Measurements from ENCODE around the gene CCDC157.
"Not testable (repeated sequence)": the region's sequence is repeated elsewhere in the genome, so short reads cannot be mapped to it uniquely, and the experiment has no call there.

The CCDC157 gene

GRCh38 chr22:30325724-30326254 is 31.0 kb upstream of the CCDC157 start:
- DNase-seq (ENCODE audit: low read depth) = no peak

GRCh38 chr22:30326255-30326705 is 30.5 kb upstream of the CCDC157 start:
- DNase-seq (ENCODE audit: low read depth) = no peak

GRCh38 chr22:30326706-30327362 is 30.0 kb upstream of the CCDC157 start, which contains the start of gene TBC1D10A:
Gene TBC1D10A, minus strand, starts transcription at chr22:30326941. Its CDS starts 60 bp downstream, at chr22:30326881.
- peak; percentile 92 for DNase-seq (ENCODE audit: low read depth)

DNA sequence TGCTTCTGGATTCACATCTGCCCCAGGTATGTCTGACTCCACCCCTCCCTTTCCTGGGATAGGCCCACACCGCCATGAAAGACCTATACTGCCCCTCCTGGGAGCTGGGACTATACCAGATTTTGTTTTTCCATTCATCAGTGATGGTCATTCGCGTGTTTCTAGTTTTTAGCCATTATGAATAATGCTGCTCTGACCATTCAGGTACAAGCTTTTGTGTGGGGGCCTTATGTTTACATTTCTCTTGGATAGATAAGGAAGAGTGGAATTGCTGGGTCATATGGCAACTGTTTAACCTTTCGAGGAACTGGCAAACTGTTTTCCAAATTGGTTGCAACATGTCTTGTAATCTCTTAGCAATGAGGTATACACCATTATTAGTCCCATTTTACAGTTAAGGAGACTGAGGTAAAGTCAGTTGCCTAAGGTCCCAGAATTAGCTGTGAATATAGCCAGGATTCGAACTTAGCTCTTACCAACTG is 28.9 kb upstream of the CCDC157 start:
- DNase-seq (ENCODE audit: low read depth) = no peak

GRCh38 chr22:30328466-30329049 is 28.2 kb upstream of the CCDC157 start:
- no peak for DNase-seq (ENCODE audit: low read depth)

GRCh38 chr22:30332551-30332950 is 24.3 kb upstream of the CCDC157 start:
- no peak for DNase-seq (ENCODE audit: low read depth)

GRCh38 chr22:30332994-30333706 is 23.7 kb upstream of the CCDC157 start:
- DNase-seq (ENCODE audit: low read depth) = no peak

DNA sequence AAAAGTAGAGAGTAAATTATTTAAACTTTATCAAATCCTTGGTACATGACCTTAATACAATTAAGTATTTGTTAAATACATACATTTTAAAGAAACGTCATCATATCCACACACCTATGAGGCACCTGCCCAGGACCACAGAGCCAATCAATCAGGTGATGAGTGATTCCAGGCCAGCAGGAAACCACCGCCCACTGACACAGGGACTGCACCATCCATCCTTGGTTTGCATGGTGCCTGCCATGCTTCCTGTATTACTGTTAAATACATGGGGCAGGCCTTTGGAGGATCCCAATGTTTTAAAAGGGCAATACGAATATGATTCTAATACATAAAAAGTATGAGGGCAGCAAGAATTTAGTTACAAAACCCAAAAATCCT is 23.1 kb upstream of the CCDC157 start:
- DNase-seq (ENCODE audit: low read depth) = no peak

DNA sequence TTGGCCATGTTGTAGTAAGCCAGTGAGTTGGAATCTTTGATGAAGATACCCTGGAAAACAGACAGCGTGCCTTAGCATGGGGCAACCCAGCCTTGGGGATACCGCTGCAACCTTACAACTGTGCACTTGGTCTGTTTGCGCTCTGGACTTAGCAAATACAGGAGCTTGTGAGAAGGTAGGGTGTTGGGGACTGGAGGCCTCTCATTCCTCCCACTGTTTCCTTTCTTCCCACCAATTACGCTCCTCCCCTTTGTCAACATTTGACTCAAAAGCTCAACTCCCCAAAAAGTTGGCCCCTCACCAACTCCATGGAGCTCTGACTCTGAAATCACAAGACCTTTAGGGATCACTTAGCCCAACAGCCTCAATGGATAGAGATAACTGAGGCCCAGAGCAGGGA is 22.2 kb upstream of the CCDC157 start:
- DNase-seq (ENCODE audit: low read depth) = no peak

DNA sequence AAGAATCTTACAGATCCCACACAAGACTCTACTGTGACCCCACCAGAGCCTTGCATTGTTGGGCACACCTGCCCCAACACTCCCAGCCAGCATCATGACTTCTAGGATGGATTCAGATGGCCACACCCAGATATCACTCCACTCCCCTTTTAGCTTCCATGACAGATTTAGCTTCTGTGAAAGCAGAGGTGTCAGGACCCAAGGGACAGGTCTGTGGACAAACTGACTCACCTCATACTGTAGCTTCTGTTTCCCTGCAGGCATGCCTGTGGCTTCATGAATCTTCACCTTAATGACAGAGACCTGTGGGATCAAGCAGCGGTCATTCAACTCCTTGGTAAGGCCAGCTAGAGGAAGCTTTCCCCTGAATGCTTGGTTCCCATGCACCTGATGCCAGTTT is 21.6 kb upstream of the CCDC157 start:
- DNase-seq (ENCODE audit: low read depth) = no peak

- DNase-seq (ENCODE audit: low read depth) = no peak
Observed at GRCh38 chr22:30336752-30337460, 19.9 kb upstream of the CCDC157 start.

GRCh38 chr22:30337461-30337778 is 19.4 kb upstream of the CCDC157 start:
- DNase-seq (ENCODE audit: low read depth) = no peak

DNA sequence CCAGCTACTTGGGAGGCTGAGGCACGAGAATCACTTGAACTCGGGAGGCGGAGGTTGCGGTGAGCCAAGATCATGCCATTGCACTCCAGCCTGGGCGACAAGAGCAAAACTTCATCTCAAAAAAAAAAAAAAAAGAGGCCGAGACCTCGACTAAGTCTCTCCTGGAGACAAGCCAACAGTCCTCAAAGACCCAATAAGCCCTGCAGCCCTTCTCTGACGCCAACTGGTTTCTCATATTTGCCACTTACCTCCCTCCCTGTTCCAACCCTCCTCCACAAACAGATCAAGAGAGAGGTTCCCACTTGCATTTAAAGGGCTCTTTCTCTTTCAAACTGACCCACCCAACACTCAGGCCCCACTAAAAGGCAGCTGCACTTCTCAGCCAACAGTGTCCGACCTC is 18.5 kb upstream of the CCDC157 start:
- DNase-seq (ENCODE audit: low read depth) = not testable (repeated sequence)

- DNase-seq (ENCODE audit: low read depth) = no peak
Observed at GRCh38 chr22:30338802-30339201, 18.0 kb upstream of the CCDC157 start.

DNA sequence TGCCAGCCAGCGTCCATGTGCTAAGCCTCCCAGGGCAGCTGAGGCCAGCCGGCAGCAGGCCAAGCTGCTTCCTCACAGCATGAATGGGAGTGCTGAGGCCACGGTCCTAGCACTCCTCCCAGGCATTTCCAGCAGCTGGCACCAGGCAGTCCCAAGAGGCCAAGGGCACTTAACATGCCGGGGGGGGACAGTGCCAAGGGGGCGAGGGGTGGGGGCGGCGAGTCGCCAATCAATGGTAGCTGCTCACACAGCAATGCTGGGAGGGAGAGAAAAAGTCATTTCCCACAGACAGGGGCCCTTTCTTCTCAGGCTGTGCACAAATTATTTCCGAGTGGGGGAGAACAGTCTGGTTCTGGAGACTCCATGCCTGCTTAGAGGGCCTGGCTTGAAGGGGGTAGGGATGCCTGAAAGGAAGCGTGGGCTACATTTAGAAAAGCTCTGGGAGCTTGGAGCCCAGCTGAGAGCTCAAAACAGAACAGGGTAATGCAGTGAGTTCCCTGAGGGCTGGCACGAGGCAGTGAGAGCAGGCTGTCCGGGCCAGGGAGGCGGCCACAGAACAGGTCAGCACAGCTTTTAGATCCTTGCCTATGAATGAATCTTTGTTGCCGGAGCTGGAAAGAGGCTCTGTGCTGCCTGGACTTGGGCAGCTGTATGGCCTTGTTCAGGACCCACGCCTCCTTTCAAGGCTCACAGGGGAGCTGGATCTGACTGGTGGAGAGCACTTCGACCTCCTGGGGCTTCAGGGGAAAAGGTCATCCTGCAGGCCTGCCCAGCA is 15.7 kb upstream of the CCDC157 start:
- DNase-seq (ENCODE audit: low read depth) = no peak

DNA sequence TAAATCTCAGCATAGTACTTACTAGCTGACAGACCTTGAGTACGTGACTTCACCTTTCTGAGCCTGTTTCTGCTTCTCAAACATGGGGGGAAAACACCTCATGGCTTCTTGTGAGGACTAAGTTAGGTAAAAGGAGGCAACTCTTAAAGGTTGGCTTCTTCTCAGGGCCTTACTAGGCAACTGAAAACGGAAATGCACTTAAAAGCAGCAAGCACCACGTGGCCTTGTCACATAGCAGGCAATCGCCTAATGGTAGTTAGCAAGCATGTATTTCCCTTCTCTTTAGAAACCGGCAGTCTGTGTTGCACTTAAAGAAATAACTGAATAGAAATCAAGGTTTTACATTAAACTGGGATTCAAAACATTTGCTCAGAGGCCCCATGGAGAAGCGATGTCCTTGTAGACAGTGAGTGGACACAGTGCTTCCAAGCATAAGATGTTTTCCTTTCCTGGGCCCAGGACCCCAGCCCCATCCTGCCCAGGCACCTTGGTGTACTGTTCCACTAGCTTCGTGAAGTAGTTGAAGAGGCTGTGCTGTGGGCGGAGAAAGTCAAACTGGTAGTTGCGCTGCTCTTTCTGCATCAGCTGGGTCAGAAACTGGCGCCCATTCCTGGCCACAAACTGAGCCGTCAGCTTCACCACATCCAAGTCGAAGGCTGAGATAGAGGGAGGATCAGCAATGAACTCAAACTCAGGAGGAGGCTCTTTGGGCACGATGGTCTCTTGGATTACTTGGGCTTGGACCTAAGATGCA is 12.2 kb upstream of the CCDC157 start:
- no peak for DNase-seq (ENCODE audit: low read depth)

DNA sequence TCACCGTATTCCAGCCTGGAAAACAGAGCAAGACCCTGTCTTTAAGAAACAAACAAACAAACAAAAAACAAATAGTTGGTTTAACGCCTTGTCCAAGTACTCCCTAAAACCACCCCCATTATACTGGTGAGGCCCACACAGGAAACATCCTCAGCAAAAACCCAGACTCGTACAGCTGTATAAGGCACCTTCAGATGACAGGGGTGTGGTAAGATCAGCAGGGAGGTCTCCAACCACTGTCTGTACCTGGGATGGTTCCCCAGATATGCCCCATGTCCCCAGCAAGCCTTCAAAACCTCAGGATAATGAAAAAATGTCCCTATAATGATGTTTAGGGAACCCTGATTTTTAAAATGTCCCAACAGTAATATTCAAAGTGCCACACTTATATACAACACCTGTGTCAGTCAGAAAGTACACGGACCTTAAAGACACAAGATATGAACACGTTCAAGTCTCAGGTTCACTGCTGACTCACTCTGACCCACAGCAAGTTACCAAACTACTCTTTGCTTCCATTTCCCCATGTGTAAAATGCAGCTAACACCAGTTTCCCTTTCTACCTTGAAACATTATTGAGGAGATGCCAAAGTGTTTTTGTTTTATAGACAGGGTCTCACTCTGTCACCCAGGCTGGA is 9.4 kb upstream of the CCDC157 start:
- no peak for DNase-seq (ENCODE audit: low read depth)

DNA sequence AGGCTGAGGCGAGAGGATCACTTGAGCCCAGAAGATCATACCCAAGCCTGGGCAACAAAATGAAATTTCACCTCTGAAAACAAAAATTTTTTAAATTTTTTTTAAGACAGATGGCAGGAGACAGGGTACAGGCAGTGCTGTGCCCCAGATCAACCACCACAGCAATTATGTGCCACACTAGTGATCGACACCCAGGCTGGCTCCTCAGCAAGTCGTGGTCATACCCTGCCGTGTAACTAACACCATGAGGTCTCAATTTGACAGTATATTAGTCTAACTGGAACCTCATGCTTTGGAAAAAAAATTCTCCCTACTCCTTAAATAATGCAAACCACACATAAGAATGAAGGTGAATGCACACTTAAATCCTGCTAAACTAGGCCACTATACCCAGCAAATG is 8.4 kb upstream of the CCDC157 start:
- no peak for DNase-seq (ENCODE audit: low read depth)

GRCh38 chr22:30348809-30349208 is 8.0 kb upstream of the CCDC157 start:
- no peak for DNase-seq (ENCODE audit: low read depth)

GRCh38 chr22:30351226-30351625 is 5.6 kb upstream of the CCDC157 start:
- no peak for DNase-seq (ENCODE audit: low read depth)
